ENCODE results near the gene MUTYH.

- TF ChIP-seq POLR2A (IDR thresholded peaks at IDR 0.05), result no peak
- TF ChIP-seq CTCF (IDR thresholded peaks at IDR 0.05), result no peak
Measured at GRCh38 chr1:45331436-45332345, 8.5 kb downstream of the MUTYH start.
